AG10803 (cell line): ENCODE results near the gene SYVN1.

ENCODE experiments used
- DNase-seq: peaks from one replicate; pipeline ENCODE4 v3.0.0; 2010; ENCODE audit warnings: low read depth
- H3K4me3 ChIP-seq: 2 replicates; pipeline ENCODE4 v1.5.1; 2011; ENCODE audit warnings: mild to moderate bottlenecking, low read length, control low read depth
- CTCF ChIP-seq: conservative IDR thresholded peaks from 2 replicates; pipeline ENCODE4 v1.5.1; 2011; ENCODE audit warnings: mild to moderate bottlenecking, low read length, control low read depth, inconsistent platforms

The SYVN1 gene

GRCh38 chr11:65172600-65172999, 38.3 kb upstream of the SYVN1 start:
- no peak for TF ChIP-seq CTCF
- no peak overlapping the region for H3K4me3 ChIP-seq
- DNase-seq: no peak

- DNase-seq: no peak
- H3K4me3 ChIP-seq: no peak within 1 kb of the TSS
- no peak for TF ChIP-seq CTCF
These were observed 35.8 kb upstream of the SYVN1 start, which contains the start of gene SPDYC for GRCh38 chr11:65170058-65170534. Gene SPDYC (plus strand): TSS chr11:65170233. CDS start chr11:65171358, 1,125 bp downstream.

- peak; percentile 8 for DNase-seq
- TF ChIP-seq CTCF: no peak
- no peak overlapping the region for H3K4me3 ChIP-seq
These were observed 34.9 kb upstream of the SYVN1 start for GRCh38 chr11:65169164-65169641.

- no peak for TF ChIP-seq CTCF
- H3K4me3 ChIP-seq: no peak overlapping the region
- no peak for DNase-seq
These were observed 33.3 kb upstream of the SYVN1 start for GRCh38 chr11:65167656-65168055.

GRCh38 chr11:65166893-65167292, 32.6 kb upstream of the SYVN1 start:
- DNase-seq: no peak
- no peak overlapping the region for H3K4me3 ChIP-seq
- no peak for TF ChIP-seq CTCF

- no peak for TF ChIP-seq CTCF
- DNase-seq: peak; percentile 9
- no peak overlapping the region for H3K4me3 ChIP-seq
These were observed 31.3 kb upstream of the SYVN1 start for GRCh38 chr11:65165410-65166317.

- no peak for DNase-seq
- no peak overlapping the region for H3K4me3 ChIP-seq
- TF ChIP-seq CTCF: no peak
These were observed 29.4 kb upstream of the SYVN1 start for GRCh38 chr11:65163684-65164083.
